ENCODE results near the gene PREPL.
"Not testable (repeated sequence)": the region's sequence is repeated elsewhere in the genome, so short reads cannot be mapped to it uniquely, and the experiment has no call there.

Gene PREPL

DNA sequence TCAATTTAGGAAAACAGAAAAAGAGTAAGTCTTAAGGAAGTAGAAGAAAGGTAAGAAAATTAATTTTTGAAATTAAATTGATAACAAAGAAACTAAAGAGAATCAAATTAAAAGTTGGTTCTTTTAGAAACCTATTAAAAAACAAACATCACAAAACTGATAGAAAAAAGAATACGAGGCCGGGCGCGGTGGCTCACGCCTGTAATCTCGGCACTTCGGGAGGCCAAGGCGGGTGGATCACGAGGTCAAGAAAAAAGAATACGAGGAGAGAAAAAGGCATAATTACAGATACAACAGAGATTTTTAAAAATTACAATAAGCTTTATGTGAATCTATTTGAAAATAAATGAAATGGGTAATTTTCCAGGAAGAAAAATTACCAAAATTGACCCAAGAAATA is 11.8 kb downstream of the PREPL start:
- no peak for DNase-seq (ENCODE audit: insufficient read length, low spot score)
- FAIRE-seq: no peak

DNA sequence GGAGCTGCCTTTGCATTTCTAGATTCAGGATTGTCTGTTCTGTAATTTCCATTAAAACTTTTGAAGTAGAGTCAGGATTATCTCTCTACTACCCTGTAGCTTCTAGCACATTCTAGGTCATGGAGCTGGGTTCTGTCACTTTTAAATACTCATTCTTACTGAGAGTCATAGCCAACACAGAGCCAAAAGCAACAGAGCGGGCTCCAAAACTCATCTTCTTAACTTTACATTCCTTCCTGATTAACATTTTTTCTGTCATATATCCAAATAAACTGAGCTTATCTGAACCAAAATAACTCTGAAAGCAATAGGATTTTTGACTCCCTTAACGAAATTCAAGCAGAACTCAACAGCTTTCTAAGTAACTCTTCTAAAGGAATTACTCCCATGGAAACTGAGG is 12.9 kb downstream of the PREPL start:
- DNase-seq (ENCODE audit: insufficient read length, low spot score): no peak
- FAIRE-seq: no peak

DNA sequence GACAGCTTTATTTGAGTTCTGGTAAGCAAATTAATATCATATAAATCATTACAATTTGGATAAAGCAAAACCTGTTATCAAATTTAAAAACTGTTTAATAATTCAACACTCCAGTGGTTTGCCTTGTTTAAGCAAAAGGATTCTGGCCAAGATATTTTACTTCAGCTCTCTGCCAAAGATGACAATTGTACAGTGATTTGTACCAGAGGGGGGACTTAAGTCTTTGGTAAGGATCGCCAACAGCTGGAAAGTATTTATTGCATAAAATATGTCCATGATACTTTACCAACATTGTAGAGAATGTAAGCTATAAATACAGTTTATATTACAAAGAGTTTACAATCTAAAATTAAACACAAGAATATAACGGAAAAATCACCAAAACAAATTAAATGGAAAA is 13.8 kb downstream of the PREPL start:
- FAIRE-seq (no peak), DNase-seq (ENCODE audit: insufficient read length, low spot score) (no peak)

DNA sequence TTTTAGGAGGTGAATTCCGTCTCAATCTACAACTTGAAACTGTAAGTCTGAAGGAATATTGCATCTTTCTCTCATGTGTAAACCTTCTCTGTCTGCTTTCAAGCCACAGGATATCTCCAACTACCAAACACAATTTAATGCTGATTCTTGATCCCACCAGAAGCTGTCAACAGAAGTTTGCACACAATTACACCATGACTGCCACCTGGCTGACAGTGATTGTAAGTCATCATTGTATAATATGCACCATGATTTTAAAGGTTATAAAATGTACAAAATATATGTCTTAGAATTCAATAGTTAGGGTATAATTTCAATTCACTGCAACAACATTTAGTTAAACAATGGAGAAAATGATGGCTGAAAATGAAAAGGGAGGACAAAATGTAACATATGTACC is 18.4 kb downstream of the PREPL start:
- DNase-seq (ENCODE audit: insufficient read length, low spot score): no peak
- peak; percentile 69 for FAIRE-seq

DNA sequence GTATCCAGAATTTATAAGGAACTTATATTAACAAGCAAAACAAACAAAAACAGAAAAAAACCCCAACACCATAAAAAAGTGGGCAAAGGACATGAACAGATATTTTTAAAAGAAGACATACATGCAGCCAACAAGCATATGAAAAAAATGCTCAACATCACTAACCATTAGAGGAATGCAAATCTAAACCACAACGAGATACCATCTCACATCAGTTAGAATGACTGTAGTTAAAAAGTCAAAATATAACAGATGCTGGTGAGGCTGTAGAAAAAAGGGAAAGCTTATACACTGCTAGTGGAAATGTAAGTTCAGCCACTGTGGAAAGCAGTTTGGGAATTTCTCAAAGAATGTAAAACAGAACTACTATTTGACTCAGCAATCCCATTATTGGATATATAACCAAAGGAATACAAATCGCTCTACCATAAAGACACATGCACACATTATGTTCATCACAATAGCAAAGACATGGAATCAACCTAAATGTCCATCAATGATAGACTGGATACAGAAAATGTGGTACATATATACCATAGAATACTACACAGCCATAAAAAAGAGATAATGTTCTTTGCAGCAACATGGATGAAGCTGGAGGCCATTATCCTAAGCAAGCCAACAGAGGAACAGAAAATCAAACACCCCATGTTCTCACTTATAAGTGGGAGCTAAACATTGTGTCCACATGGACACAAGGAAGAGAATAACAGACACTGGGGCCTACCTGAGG is 25.3 kb downstream of the PREPL start:
- DNase-seq (ENCODE audit: insufficient read length, low spot score): no peak
- no peak for FAIRE-seq

DNA sequence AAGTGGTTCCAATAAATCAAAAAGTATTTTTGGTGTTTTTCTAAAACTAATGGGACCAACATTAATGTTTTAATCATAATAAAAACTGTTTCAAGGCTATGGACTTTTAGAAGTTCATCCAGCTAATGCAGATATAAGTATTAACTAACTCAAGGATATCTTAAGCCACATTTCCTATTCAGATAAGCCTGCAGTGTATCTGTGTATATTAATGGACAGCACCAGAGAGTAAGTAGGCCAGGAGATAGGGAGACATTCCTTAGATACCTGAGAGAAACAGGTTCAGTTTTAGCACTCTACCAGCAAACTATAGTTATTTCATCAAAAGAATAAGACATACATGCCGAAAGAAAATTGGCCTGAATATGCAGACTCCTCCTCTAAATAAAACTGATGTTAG is 27.3 kb downstream of the PREPL start:
- FAIRE-seq: no peak
- no peak for DNase-seq (ENCODE audit: insufficient read length, low spot score)

DNA sequence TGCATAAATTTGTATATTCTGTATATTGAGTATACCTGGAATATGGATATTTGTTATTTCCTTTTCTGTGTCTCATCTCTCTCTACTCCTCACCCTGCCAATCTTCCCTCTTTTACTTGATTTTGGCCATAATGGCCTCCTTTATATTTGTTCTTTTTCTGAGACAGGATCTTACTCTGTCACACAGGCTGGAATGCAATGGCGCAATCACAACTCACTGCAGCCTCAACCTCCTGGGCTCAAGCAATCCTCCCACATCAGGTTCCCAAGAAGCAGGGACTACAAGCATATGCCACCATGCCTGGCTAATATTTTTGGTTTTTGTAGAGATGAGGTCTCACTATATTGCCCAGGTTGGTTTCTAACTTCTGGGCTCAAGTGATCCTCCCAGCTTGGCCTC is 30.5 kb downstream of the PREPL start:
- DNase-seq (ENCODE audit: insufficient read length, low spot score): no peak

DNA sequence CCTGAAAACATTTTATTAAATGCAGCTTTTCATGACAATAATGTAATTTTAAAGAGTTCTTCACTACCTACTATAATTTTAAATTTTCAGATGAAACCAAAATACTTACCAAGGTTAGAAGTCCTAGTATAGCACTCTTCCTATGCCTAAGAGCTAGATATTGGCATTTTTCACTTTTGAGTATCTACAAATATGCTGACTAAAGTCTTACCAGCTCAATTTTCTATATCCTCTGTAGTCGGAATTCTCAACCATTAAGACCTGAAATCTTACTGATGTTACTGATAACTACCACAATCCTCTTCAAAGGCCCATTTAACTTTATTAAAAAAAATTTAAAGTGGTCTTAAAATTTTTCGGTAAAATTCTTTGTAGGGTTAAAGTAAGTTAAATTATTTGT is 32.0 kb downstream of the PREPL start:
- FAIRE-seq: no peak

More for the DNA sequence above, 30.5 kb downstream of the PREPL start:
- peak; percentile 28 for FAIRE-seq

DNA sequence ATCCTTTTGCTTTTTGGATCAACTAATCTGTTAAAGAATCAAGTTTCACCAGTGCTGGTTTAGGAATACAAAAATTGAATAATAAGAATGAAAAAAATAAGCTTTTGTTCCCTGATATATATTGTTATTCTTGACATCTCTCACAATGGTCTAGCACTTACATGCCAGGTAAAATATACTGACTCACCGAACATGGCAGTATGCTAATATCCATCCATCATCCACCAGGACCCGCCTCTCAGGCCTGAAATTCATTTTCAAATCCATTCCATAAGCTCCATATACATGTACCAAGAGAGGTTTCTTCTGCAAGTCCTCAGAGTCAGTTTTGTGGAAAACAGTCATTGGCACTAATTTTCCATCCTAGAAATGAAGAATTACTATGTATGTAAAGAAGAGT is 32.5 kb downstream of the PREPL start:
- DNase-seq (ENCODE audit: insufficient read length, low spot score) (no peak), FAIRE-seq (no peak)

More for the DNA sequence above, 32.0 kb downstream of the PREPL start:
- no peak for DNase-seq (ENCODE audit: insufficient read length, low spot score)

DNA sequence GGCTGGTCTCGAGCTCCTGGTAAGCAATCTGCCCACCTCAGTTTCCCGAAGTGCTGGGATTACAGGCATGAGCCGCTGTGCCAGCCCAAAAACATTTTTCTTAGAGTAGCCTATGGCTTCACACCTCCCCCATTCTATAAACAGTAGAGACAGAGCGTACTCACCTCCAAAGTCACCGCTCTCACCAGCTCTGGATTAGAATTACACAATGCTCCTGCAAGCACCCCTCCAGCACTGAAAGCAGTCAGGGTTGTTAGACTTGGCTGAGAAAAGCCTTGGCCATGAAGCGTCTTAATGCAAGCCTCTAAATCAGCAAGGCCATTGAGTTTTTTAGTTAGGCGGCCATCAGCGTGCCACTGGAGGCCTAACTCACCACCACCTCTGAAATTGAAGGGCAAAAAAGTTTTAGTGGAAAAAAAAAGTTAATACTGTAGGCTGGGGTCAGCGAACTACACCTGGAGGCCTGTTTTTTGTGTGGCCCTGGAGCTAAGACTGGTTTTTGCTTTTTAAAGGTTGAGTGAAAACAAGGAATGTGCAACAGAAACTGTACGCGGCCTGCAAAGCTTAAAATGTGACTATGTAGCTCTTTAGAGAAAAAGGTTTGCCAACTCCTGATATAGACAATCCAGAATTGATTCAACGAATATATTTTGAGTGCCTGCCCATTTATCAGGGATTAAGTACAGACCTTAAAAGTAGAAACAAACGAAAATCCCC is 34.6 kb downstream of the PREPL start:
- no peak for DNase-seq (ENCODE audit: insufficient read length, low spot score)

DNA sequence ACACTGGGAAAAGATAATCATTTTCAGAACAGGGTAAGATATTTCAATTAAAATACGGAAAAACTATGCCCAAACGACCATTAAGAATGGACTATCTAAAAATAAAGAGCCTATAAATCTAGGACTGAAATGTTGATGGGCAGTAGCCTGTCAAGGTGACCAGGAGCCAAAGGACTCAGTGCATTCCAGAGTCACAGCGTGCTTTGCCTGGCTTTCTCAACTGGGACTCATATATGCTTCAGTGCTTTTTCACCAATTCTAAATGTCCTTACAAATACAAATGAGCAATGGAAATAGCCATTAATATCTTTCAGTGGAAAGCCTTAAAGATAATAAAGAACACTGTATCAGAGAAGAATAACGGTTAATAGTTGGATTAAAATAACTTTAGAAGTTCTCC is 35.4 kb downstream of the PREPL start:
- DNase-seq (ENCODE audit: insufficient read length, low spot score) (no peak), FAIRE-seq (no peak)

More for the DNA sequence above, 34.6 kb downstream of the PREPL start:
- FAIRE-seq: no peak

DNA sequence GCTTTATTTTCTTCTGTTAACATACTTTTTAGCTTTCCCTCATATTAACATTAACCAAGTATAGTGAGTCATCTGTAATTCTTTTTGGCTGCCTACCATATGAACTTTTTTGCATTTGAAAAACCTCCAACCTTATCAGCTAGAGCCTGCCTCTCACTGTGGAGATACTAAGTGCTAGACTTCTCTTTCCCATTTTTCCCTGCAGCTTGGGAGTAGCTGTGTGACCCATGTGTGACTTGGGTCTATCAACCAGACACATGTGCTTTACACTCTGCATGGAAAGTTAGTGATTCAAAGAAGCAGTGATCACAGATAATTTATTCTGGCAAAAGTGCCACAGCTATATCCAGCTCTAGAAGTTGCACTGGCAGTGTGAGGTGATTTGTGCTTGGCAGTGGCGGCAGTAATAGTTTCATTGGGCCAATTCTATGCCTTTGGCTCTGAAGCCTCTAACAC is 36.3 kb downstream of the PREPL start:
- DNase-seq (ENCODE audit: insufficient read length, low spot score) (no peak), FAIRE-seq (no peak)

DNA sequence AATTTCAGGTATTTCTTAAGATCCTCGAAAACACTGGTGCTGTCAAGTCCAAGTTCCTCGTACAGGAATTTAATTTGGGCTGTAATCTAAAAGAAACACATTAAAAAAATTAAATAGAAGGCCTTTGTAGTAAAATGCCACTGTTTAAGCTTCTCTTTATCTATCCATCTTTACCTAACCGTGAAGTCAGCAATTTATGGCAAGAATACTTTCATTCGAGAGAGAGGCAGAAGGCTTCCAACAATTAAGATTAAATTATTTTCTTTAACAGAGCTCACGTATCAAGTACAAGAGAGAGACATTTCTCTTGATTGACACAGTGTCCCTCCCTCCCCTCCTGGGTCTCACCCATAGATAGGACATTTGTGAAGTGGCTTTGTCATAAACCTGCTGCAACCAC is 39.9 kb downstream of the PREPL start:
- FAIRE-seq: no peak
- no peak for DNase-seq (ENCODE audit: insufficient read length, low spot score)

DNA sequence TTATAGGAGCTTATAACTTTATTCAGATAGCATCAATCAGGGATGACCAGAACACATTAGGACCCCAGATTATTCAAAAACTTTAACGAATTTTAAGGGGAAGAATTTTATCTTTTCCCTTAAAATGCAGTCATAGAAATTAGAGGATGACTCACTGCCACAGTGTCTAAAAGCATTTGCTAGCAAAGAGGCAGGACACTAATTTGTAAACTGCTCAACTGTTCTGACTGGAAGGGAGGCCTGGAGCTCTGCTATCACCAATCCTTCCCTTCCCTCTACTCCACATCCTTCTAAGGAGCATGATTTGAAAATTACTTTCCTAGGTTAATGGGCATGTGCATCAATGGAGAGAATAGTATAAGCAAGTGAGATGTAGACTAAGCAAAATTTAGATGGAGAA is 40.5 kb downstream of the PREPL start:
- FAIRE-seq (no peak), DNase-seq (ENCODE audit: insufficient read length, low spot score) (no peak)

DNA sequence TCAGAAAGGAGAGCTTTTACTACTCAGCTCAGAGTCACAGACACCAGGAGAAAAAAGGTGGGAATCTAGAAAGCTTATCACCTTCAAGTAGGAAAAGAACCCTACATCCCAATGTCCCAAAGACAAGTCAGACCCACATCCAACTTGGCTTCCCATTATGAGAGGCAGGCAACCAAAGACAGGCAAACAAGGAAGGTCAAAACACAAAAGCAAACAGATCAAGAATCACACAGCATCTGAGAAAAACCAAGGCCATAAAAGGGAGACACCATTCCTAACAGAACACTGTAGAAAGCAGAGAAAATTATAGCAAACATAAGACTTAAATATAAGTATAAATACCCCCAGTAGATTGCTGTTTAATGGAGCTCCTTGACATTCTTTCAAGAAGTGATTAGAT is 45.3 kb downstream of the PREPL start:
- FAIRE-seq (no peak), DNase-seq (ENCODE audit: insufficient read length, low spot score) (no peak)

DNA sequence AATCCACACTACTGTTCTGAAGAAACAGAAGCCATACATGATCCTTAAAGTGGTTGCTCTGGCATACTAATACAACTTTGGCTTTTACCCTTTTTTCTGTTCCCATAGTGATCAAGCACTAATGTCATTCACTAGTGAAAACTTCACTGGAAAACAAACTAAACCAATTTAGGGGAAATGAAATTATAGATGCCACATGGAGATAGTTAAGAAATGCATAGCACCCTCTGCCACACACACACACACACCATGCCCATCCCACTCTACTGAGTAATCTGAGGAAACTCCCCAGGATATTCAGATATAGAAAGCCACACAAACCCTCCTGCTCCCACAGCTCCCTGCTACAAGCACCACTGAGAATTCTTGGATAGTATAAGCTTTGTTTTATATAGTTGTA is 46.9 kb downstream of the PREPL start:
- FAIRE-seq: no peak

DNA sequence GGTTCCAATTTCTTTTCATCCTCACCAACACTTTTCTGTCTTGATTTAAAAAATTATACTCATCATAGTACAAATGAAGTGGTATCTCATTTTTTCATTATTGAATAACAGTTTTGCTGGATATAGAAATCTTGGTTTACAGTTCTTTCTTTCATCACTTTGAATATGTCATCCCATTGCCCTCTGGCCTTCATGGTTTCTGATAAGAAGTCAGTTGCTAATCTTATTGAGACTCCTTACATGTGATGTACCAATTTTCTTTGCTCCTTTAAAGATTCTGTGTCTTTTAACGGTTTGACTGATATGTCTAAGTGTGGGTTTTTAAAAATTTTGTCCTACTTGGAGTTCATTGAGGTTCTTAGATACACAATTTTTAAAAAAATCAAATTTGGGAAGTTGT is 51.0 kb downstream of the PREPL start:
- DNase-seq (ENCODE audit: insufficient read length, low spot score) (no peak), FAIRE-seq (no peak)

More for the DNA sequence above, 46.9 kb downstream of the PREPL start:
- DNase-seq (ENCODE audit: insufficient read length, low spot score): no peak

DNA sequence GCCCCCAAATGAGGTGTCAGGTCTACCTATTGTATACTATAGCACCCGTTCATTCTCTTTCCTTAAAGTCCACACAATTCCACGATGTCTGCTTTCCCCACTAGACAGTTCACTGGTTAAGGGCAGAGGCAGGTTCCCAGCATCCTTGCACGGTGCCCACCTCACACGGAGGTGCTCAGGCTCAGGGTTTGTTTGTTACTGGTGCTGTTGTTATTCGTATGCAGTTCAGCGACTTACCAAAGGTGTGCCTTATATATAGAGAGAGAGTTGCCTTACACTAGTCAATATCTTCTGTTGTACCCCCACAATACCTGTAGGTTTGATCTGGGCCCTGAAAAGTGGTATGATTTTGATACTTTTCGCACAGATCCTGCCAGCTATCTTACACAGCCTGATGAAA is 55.4 kb downstream of the PREPL start:
- DNase-seq (ENCODE audit: insufficient read length, low spot score) (no peak), FAIRE-seq (no peak)

DNA sequence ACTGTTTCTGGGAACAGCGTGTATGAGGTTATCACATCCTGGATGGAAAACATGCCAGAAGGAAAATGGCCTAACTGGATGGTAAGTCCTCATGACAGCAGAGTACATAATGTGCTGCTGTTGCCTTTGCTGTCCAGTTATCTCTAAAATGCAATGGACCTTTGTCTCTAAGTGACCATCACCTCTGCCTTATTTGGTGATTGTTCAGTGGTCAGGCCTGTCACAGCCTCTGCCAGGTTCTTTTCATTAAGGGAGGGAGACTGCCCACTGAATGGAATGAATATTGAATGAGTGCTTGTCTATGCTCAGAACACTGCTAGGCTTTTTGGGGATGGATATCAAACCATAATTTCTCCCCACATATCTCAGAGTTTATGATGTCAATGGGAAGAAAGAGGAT is 57.0 kb downstream of the PREPL start:
- FAIRE-seq: no peak
- no peak for DNase-seq (ENCODE audit: insufficient read length, low spot score)

DNA sequence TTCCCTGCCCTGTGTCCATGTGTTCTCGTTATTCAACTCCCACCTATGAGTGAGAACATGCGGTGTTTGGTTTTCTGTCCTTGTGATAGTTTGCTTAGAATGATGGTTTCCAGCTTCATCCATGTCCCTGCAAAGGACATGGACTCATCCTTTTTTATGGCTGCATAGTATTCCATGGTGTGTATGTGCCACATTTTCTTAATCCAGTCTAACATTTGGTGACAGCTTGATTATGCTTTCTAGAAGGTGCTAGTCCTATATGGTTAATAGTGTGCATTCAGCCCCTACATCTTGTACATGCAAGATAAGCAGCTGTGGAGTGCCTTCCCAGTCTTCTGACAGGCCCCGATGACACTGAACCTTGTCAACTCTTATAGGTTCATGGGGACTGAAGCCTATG is 57.5 kb downstream of the PREPL start:
- FAIRE-seq; DNase-seq (ENCODE audit: insufficient read length, low spot score): not testable (repeated sequence)

DNA sequence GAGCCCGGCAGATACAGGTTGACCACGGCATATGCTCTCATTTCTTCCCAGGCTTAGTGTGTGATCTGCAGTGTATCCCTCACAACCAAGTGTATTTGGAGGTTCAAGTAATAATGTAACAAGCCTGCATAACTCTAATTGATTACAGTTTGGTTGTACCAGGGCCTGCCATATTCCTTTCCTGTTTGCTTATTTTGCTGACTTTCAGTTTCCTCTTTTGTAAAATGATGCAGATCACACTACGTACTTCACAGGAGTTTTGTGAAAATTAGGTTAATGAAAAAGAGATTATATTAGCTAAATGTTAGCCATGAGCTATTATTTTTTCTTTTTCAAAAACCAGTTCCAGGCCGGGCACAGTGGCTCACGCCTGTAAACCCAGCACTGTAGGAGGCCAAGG is 60.2 kb downstream of the PREPL start:
- DNase-seq (ENCODE audit: insufficient read length, low spot score) (no peak), FAIRE-seq (no peak)

DNA sequence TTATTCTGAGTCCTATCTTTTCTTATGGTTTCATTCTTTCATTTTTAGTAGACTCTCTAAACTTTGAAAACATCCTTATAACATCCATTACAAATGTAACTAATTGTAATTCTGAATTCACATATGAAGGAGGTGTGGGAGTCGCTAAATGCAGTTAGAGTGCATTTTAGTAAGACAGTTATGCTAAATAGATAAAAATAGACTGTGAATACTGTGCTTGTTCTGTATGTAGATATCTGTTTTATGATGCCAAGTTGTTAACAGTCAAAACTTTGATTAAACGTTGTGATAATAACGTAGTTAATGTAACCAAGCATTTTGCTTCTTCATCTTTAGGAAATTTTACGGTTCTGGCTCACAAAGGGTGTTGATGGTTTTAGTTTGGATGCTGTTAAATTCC is 61.7 kb downstream of the PREPL start:
- no peak for DNase-seq (ENCODE audit: insufficient read length, low spot score)
- FAIRE-seq: no peak

Measured in HTR-8/SVneo (cell line).